Natural killer cell (primary cell): ENCODE data around the gene SND1. TPM values are rescaled to one million over a fixed set of nuclear protein-coding genes. Genes with fewer than 3 reads are reported as not detected.

Source experiments
- ATAC-seq, 3 donors: fragments of 150-1000 bp in 2 of 3; fragments of 200-7000 bp in 1 of 3; cut with Tn5 transposase; 1 replicate in 1 of 3; 2 replicates in 2 of 3; pipeline ENCODE4 v1.10.0; 2021; ENCODE audit warnings: mild to moderate bottlenecking in 2 of 3, moderate library complexity in 2 of 3
- DNase-seq, 2 donors: peaks; one replicate each; pipeline versions ENCODE4 v3.0.0 to v3.0.0-alpha.2; 2013 to 2021; ENCODE audit warnings: mixed read lengths in 1 of 2
- H3K27ac ChIP-seq: one replicate; pipeline ENCODE4 v1.5.1; 2013; ENCODE audit warnings: mild to moderate bottlenecking, low read length
- H3K27me3 ChIP-seq: one replicate; pipeline ENCODE4 v1.6.1; 2013; ENCODE audit warnings: low read length; ENCODE audit not compliant: control insufficient read depth, insufficient read depth
- H3K36me3 ChIP-seq: one replicate; pipeline ENCODE4 v1.6.1; 2013; ENCODE audit warnings: low read length; ENCODE audit not compliant: control insufficient read depth, insufficient read depth
- H3K4me1 ChIP-seq: one replicate; pipeline ENCODE4 v1.6.1; 2013; ENCODE audit warnings: low read length; ENCODE audit not compliant: control insufficient read depth, insufficient read depth
- H3K4me3 ChIP-seq: one replicate; pipeline ENCODE4 v1.5.1; 2013; ENCODE audit warnings: low read length
- H3K9me3 ChIP-seq: one replicate; pipeline ENCODE4 v1.6.1; 2013; ENCODE audit warnings: low read length; ENCODE audit not compliant: control insufficient read depth, insufficient read depth
- H3K27ac Mint-ChIP-seq, 2 donors: one replicate each; pipeline ENCODE4 v1.8.0; 2022; ENCODE audit warnings: mild to moderate bottlenecking in 2 of 2, mixed read lengths in 2 of 2, moderate library complexity in 1 of 2
- H3K27me3 Mint-ChIP-seq, 2 donors: one replicate each; pipeline ENCODE4 v1.8.0; 2022; ENCODE audit warnings: low read depth in 2 of 2, mixed read lengths in 2 of 2
- H3K36me3 Mint-ChIP-seq: one replicate; pipeline ENCODE4 v1.8.0; 2022; ENCODE audit warnings: mixed read lengths
- H3K4me1 Mint-ChIP-seq, 2 donors: one replicate each; pipeline ENCODE4 v1.8.0; 2022; ENCODE audit warnings: mixed read lengths in 2 of 2
- H3K4me3 Mint-ChIP-seq: one replicate; pipeline ENCODE4 v1.8.0; 2022; ENCODE audit warnings: mild to moderate bottlenecking, moderate library complexity, mixed read lengths
- H3K9me3 Mint-ChIP-seq, 2 donors: one replicate each; pipeline ENCODE4 v1.8.0; 2022; ENCODE audit warnings: mixed read lengths in 2 of 2
- WGBS: methylation state at CpG from one replicate; pipeline ENCODE4 v1.1.7; 2013; ENCODE audit warnings: missing lambda C conversion rate; ENCODE audit not compliant: insufficient coverage; 5-methylcytosine and 5-hydroxymethylcytosine counted together
- intact Hi-C: fragments of 100-400 bp; cut with micrococcal nuclease; formaldehyde crosslinking; loops from one replicate; pipeline ENCODE4 v1.14.2; 2022
- total RNA-seq, 4 donors: library from RNA; stranded (reverse); fragments of 120-200 nt in 1 of 4; gene quantifications; one replicate each; pipeline versions ENCODE4 v1.2.3 to v1.2.4, GENCODE V29; 2013 to 2022
- TF ChIP-seq, protein P1 (sequence below): fragments of 200-600 bp; IDR thresholded peaks from one replicate; pipeline ENCODE4 v1.8.0; 2022; ENCODE audit warnings: antibody characterized with exemption

Gene SND1
- total RNA-seq, 3 donors from 2014 or later (not counting 1 experiment from before 2014, with no cell fraction given), result 149 to 188 (median 149) TPM

DNA sequence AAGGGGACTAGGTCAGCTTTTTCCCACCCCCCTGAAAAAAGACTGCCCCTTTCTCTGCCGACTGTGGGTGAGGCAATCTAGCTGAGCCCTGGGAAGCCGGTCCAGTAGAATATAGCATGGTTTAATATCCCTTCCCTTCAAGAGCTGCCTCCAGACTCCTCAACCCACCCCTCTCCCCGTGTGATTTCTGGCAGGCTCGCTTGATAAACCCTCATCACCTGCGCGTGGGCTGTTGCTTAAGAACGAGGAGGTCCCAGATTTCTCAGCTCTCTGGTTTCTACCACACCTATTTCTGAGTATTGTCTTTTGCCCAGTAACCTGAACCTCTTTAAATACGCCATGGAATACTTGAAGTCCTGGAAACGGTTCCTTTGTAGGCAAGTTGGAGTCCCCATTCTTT is 381.3 kb downstream of the SND1 start:
- H3K36me3 Mint-ChIP-seq, result no peaks in the 10 kb centered on the region
- H3K27me3 Mint-ChIP-seq, result peaks cover 0 to 6% of the 10 kb centered on the region in 2 donors
- H3K4me1 ChIP-seq, result peaks cover 16% of the 10 kb centered on the region
- ATAC-seq (no peak), DNase-seq (no peak)
- 95% methylated on average over 9 of the region's 9 CpGs for WGBS
- no peaks in the 10 kb centered on the region for H3K9me3 ChIP-seq
- TF ChIP-seq, protein P1, sequence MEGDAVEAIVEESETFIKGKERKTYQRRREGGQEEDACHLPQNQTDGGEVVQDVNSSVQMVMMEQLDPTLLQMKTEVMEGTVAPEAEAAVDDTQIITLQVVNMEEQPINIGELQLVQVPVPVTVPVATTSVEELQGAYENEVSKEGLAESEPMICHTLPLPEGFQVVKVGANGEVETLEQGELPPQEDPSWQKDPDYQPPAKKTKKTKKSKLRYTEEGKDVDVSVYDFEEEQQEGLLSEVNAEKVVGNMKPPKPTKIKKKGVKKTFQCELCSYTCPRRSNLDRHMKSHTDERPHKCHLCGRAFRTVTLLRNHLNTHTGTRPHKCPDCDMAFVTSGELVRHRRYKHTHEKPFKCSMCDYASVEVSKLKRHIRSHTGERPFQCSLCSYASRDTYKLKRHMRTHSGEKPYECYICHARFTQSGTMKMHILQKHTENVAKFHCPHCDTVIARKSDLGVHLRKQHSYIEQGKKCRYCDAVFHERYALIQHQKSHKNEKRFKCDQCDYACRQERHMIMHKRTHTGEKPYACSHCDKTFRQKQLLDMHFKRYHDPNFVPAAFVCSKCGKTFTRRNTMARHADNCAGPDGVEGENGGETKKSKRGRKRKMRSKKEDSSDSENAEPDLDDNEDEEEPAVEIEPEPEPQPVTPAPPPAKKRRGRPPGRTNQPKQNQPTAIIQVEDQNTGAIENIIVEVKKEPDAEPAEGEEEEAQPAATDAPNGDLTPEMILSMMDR, result no peak
- no peaks in the 10 kb centered on the region for H3K36me3 ChIP-seq
- H3K4me1 Mint-ChIP-seq, result peaks cover 19 to 20% of the 10 kb centered on the region in 2 donors
- no peak overlapping the region for H3K27ac Mint-ChIP-seq
- peak overlapping the region; percentile 78 for H3K4me3 Mint-ChIP-seq
- H3K9me3 Mint-ChIP-seq, result no peaks in the 10 kb centered on the region
- H3K27ac ChIP-seq, result no peak overlapping the region
- peaks cover 7% of the 10 kb centered on the region for H3K27me3 ChIP-seq
- intact Hi-C loops, result no loop called here
- no peak overlapping the region for H3K4me3 ChIP-seq

DNA sequence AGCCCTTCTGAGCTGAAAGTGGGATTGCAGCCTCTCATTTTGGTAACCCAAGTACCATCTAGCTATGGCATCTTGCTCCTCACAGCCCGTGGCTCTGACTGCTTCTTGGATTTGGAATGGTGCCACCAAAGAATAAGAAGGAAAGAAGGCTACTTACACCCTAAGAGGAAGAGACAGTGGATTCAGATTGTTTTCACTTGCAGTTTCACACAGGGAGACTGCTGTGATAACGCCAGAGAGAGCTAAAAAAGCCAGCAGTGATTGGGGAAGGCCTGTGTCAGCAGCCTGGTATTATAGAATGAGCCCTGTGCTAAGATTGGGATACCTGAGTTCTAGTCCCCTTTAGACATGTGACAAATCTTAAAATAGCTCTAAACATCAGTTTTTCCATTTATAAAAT is 382.8 kb downstream of the SND1 start:
- TF ChIP-seq, protein P1, result no peak
- WGBS, result 88% methylated on average over 2 of the region's 2 CpGs
- no peaks in the 10 kb centered on the region for H3K9me3 ChIP-seq
- no peak overlapping the region for H3K27ac ChIP-seq
- H3K27me3 Mint-ChIP-seq, result peaks cover 0 to 6% of the 10 kb centered on the region in 2 donors
- H3K27me3 ChIP-seq, result peaks cover 7% of the 10 kb centered on the region
- no peak for DNase-seq
- peaks cover 16% of the 10 kb centered on the region for H3K4me1 ChIP-seq
- H3K4me3 Mint-ChIP-seq, result no peak overlapping the region
- no peaks in the 10 kb centered on the region for H3K36me3 Mint-ChIP-seq
- H3K4me1 Mint-ChIP-seq, result peaks cover 9 to 12% of the 10 kb centered on the region in 2 donors
- no peaks in the 10 kb centered on the region for H3K9me3 Mint-ChIP-seq
- intact Hi-C loops, result no loop called here
- H3K4me3 ChIP-seq, result no peak overlapping the region
- H3K36me3 ChIP-seq, result no peaks in the 10 kb centered on the region
- H3K27ac Mint-ChIP-seq, result no peak overlapping the region
- no peak for ATAC-seq

DNA sequence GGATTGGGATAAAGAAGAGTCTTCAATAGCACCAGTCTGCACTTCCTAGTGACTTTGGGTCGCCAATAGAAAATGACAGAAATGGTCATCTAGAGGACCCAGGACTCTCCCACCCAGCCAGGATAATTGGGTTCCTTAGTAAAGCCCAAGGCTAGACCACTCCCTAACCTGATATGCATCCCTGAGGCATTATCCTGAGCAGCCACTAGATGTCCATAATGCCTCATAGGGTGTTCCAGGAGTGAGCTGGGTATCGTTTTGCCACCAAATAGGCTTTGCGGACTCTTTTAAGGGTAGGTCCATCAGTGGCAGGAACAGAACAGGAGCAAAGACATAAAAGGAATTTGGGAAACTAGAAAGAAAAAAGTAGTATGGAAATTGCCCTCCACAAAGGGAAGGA is 383.7 kb downstream of the SND1 start:
- Histone ChIP-seq H3K27me3 (peaks cover 3% of the 10 kb centered on the region), H3K27ac (no peak overlapping the region), H3K36me3 (no peaks in the 10 kb centered on the region), H3K4me3 (no peak overlapping the region), H3K4me1 (peaks cover 10% of the 10 kb centered on the region), H3K9me3 (no peaks in the 10 kb centered on the region)
- ATAC-seq (no peak), DNase-seq (no peak)
- 98% methylated on average over 3 of the region's 3 CpGs for WGBS
- TF ChIP-seq, protein P1, result no peak
- H3K9me3 Mint-ChIP-seq, result no peaks in the 10 kb centered on the region
- H3K27me3 Mint-ChIP-seq, result peaks cover 0 to 6% of the 10 kb centered on the region in 2 donors
- H3K36me3 Mint-ChIP-seq, result no peaks in the 10 kb centered on the region
- peaks cover 9 to 12% of the 10 kb centered on the region in 2 donors for H3K4me1 Mint-ChIP-seq
- intact Hi-C loops, result no loop called here
- no peak overlapping the region for H3K27ac Mint-ChIP-seq
- H3K4me3 Mint-ChIP-seq, result no peak overlapping the region

DNA sequence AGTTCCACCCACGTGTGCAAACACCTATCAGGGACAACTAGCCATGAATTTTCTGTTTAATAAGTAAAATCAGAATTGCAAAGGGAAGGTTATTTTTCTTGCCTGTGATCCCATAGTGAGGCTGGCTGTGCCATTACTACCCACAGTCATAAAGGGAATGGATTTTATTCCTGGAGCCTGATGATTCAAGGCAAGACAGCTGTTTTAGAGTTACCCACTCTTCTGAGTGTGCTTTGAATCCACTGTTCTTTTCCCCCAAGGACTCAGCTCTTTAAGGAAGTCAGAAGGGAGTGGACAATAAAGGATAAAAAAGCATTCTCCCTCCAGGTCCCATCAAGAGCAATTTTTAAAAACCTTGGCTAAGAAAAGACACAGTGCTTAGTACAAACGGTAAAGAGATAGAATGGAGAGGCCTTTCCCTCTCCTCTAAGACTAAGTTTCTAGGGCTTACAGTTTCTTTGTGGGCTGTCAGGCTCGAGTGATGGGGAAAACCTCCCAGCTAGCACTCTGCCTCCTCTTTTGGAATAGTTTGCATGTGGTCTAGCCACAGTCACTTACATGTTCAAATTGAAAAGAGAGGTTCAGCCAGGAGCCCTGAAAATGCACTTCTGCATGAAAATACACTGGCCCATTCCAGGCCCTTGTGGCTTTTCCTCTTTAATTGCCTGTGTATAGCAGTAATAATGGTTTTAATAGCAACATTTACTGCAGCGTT is 384.4 kb downstream of the SND1 start:
- Mint-ChIP-seq H3K4me1 (peaks cover 9 to 12% of the 10 kb centered on the region in 2 donors), H3K9me3 (no peaks in the 10 kb centered on the region), H3K4me3 (no peak overlapping the region), H3K27me3 (peaks cover 0 to 6% of the 10 kb centered on the region in 2 donors), H3K36me3 (no peaks in the 10 kb centered on the region), H3K27ac (no peak overlapping the region)
- DNase-seq (no peak), ATAC-seq (no peak)
- Histone ChIP-seq H3K4me1 (peaks cover 9% of the 10 kb centered on the region), H3K36me3 (no peaks in the 10 kb centered on the region), H3K9me3 (no peaks in the 10 kb centered on the region), H3K27ac (no peak overlapping the region), H3K27me3 (peaks cover 2% of the 10 kb centered on the region), H3K4me3 (no peak overlapping the region)
- TF ChIP-seq, protein P1, result no peak
- intact Hi-C loops, result no loop called here
- WGBS, result 74% methylated on average over 3 of the region's 4 CpGs
